ENCODE measurements around the gene CRYM. TPM values are rescaled to one million over a fixed set of nuclear protein-coding genes. Genes with fewer than 3 reads are reported as not detected.

CRYM gene
- total RNA-seq, 4 donors from 2014 or later = 0.81 TPM; not detected in 3

DNA sequence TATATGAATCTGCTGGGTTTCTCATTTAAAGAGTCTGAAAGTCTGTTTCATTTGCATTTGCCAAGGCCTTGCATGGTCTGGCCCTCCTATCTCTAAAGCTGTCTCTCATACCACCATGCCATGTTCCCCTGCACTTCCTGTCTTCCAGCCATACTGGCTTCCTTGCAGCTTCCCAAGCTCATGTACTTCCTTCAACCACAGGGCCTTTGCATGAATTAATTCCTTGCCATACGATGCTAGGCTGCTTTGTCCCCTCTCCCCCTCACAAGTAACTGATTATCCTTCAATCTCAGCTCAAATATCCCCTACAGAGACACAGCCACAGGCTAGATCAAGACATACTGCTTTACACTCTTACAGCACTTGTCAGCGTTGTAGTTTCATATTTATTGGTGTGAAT is 5.8 kb downstream of the CRYM start:
- TF ChIP-seq, protein P1, sequence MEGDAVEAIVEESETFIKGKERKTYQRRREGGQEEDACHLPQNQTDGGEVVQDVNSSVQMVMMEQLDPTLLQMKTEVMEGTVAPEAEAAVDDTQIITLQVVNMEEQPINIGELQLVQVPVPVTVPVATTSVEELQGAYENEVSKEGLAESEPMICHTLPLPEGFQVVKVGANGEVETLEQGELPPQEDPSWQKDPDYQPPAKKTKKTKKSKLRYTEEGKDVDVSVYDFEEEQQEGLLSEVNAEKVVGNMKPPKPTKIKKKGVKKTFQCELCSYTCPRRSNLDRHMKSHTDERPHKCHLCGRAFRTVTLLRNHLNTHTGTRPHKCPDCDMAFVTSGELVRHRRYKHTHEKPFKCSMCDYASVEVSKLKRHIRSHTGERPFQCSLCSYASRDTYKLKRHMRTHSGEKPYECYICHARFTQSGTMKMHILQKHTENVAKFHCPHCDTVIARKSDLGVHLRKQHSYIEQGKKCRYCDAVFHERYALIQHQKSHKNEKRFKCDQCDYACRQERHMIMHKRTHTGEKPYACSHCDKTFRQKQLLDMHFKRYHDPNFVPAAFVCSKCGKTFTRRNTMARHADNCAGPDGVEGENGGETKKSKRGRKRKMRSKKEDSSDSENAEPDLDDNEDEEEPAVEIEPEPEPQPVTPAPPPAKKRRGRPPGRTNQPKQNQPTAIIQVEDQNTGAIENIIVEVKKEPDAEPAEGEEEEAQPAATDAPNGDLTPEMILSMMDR (IDR thresholded peaks at IDR 0.05) = no peak
- no peak for TF ChIP-seq POLR2A (IDR thresholded peaks at IDR 0.05)
- no peak overlapping the region for H3K27ac ChIP-seq
- H3K36me3 ChIP-seq = no peaks in the 10 kb centered on the region
- H3K9me3 ChIP-seq = no peaks in the 10 kb centered on the region
- H3K4me3 ChIP-seq (replicated peaks in 1 of 3) = no peak overlapping the region
- no peaks in the 10 kb centered on the region for H3K4me1 ChIP-seq
- intact Hi-C loops (cut with DNase I) = no loop called here
- H3K27me3 ChIP-seq = no peaks in the 10 kb centered on the region
- DNase-seq = no peak
- WGBS, 2 donors = 65 to 94% methylated on average over 2 of the region's 2 CpGs

DNA sequence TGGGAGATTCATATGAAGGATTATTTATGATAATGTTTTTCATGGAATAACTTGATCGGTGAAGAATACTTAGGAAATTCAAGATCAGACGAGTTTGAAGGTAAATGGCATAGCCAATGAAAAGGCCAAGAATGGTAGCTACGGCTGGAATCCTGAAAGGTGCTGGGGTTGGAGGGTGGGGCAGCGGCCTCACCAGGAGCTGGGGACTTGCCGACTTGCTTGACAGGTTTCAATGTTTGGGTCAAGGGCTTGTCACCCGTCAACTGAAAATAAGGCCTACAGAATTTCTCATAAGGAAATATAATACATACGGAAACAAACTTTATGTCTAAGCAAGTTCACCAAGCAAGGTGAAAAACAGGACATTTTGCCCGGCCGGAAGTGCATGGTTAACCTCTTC is 9.9 kb downstream of the CRYM start:
- Histone ChIP-seq H3K36me3 (no peaks in the 10 kb centered on the region), H3K27ac (no peak overlapping the region), H3K4me3 (replicated peaks in 1 of 3) (no peak overlapping the region), H3K4me1 (no peaks in the 10 kb centered on the region), H3K27me3 (no peaks in the 10 kb centered on the region), H3K9me3 (no peaks in the 10 kb centered on the region)
- no peak for TF ChIP-seq POLR2A (IDR thresholded peaks at IDR 0.05)
- TF ChIP-seq, protein P1 (IDR thresholded peaks at IDR 0.05) = no peak
- DNase-seq = no peak
- intact Hi-C loops (cut with DNase I) = no loop called here
- WGBS, 2 donors = 90% methylated on average over 9 of the region's 9 CpGs

DNA sequence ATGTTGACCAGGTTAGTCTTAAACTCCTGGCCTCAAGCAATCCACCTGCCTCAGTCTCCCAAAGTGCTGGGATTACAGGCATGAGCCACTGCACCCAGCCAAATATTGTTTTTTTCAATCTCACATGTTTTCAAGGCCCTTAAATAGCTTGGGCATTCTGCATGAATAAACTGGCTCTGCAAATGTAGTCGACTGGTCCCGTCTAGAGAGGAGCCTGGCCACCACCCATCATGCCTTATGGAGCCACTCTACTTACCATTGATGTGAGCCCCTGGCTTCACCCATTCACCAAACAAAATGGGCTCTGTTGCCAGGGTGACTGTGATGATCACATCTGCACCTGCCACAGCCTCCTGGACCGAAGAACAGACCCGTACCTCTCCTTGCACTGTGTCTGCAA is 10.8 kb downstream of the CRYM start:
- no peaks in the 10 kb centered on the region for H3K9me3 ChIP-seq
- no peaks in the 10 kb centered on the region for H3K36me3 ChIP-seq
- intact Hi-C loops (cut with DNase I) = no loop called here
- no peaks in the 10 kb centered on the region for H3K4me1 ChIP-seq
- no peak overlapping the region for H3K4me3 ChIP-seq (replicated peaks in 1 of 3)
- 89 to 90% methylated on average over 4 of the region's 4 CpGs for WGBS, 2 donors
- no peak overlapping the region for H3K27ac ChIP-seq
- no peak for DNase-seq
- TF ChIP-seq, protein P1 (IDR thresholded peaks at IDR 0.05) = no peak
- TF ChIP-seq POLR2A (IDR thresholded peaks at IDR 0.05) = no peak
- no peaks in the 10 kb centered on the region for H3K27me3 ChIP-seq

DNA sequence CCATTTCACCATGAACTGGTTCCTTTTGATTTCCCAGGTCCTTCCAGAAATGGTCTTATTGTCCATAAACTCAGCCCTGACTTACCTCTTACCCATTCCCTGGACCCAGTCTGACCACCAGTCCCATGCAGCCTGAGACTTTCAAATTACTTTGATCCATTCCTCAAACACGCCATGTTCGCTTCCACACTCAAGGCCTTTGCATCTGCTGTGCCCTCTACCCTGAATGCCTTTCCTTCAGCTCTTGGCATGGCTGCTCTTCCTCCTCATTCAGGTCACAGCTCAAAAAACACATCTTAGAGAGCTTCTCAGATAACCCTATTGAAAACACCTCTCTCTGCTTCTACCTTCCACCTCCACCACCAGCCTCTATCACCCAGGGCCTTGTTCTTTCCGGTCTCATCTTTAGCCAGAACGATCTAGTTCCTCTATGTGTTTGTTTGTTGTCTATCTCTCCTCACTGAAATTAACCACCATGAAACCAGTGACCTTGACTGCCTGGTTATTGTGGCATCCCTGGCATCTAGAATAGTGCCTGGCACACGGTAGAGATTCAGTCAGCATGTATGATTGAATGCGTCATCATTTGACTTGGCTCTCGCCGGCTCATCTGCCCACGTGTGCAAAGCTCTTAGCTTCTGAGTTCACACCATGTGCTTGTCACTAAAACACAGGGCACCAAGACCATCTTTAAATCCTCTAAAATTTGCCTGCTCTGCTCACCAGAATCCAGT is 12.8 kb downstream of the CRYM start:
- H3K27me3 ChIP-seq = no peaks in the 10 kb centered on the region
- H3K4me3 ChIP-seq (replicated peaks in 1 of 3) = no peak overlapping the region
- WGBS, 2 donors = 93 to 95% methylated on average over 9 of the region's 9 CpGs
- H3K4me1 ChIP-seq = no peaks in the 10 kb centered on the region
- DNase-seq = no peak
- intact Hi-C loops (cut with DNase I) = no loop called here
- TF ChIP-seq POLR2A (IDR thresholded peaks at IDR 0.05) = no peak
- TF ChIP-seq, protein P1 (IDR thresholded peaks at IDR 0.05) = no peak
- H3K27ac ChIP-seq = no peak overlapping the region
- H3K9me3 ChIP-seq = no peaks in the 10 kb centered on the region
- no peaks in the 10 kb centered on the region for H3K36me3 ChIP-seq

DNA sequence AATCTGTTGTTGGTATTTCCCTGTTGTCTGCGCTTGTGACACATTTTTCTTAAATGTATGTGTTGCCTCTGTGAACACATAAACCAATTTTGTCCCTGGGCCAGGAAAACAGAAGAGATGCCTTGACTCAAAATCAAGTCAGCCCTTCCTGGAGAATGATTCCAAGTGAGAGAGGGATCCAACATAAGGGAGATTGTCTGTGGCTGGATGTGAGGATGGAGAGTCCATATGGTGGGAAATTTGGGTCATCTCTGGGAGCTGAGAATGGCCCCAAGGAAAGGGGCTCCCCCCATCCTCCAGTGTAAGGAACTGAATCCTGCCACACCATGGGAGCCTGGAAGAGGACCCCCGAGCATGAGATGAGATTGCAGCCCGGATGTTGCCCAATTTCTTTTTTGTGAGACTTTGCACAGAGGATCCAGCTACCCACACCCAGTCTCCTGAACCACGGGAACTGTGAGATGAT is 13.5 kb downstream of the CRYM start:
- TF ChIP-seq POLR2A (IDR thresholded peaks at IDR 0.05) = no peak
- TF ChIP-seq, protein P1 (IDR thresholded peaks at IDR 0.05) = no peak
- Histone ChIP-seq H3K4me3 (replicated peaks in 1 of 3) (no peak overlapping the region), H3K4me1 (no peaks in the 10 kb centered on the region), H3K36me3 (no peaks in the 10 kb centered on the region), H3K27ac (no peak overlapping the region), H3K27me3 (no peaks in the 10 kb centered on the region), H3K9me3 (no peaks in the 10 kb centered on the region)
- no peak for DNase-seq
- WGBS, 2 donors = 76 to 81% methylated on average over 4 of the region's 4 CpGs
- intact Hi-C loops (cut with DNase I) = no loop called here
